GM12878 (cell line): ENCODE data around the gene PPAN. TPM values are rescaled to one million over a fixed set of nuclear protein-coding genes. Genes with fewer than 3 reads are reported as not detected.
A peak's percentile ranks its signal among the peaks of the same experiment; 100 is the strongest.

ENCODE experiments used
- ATF7 ChIP-seq: fragments of 450-650 bp; IDR thresholded peaks from 2 replicates; pipeline ENCODE4 v1.6.1; 2016; ENCODE audit warnings: low read depth, mild to moderate bottlenecking
- CBX3 ChIP-seq: fragments of 200-600 bp; sonication (generic); IDR thresholded peaks from 2 replicates; pipeline ENCODE4 v1.6.1; 2016; ENCODE audit warnings: low read depth, borderline replicate concordance
- CHD2 ChIP-seq: IDR thresholded peaks from 2 replicates; pipeline ENCODE4 v1.6.1; 2011; ENCODE audit warnings: low read depth, low read length, improper control_type of control experiment, borderline replicate concordance
- IKZF2 ChIP-seq, 2 experiments: fragments of 450-650 bp; IDR thresholded peaks; 2 replicates each; pipeline ENCODE4 v1.6.1; 2017; ENCODE audit warnings: mild to moderate bottlenecking in 2 of 2, moderate library complexity in 2 of 2
- JUNB ChIP-seq: IDR thresholded peaks from 2 replicates; pipeline ENCODE4 v1.6.1; 2016; ENCODE audit warnings: antibody characterized with exemption, mild to moderate bottlenecking
- MEF2B ChIP-seq: fragments of 450-650 bp; IDR thresholded peaks from 2 replicates; pipeline ENCODE4 v1.6.1; 2018; ENCODE audit warnings: mild to moderate bottlenecking, moderate library complexity; ENCODE audit not compliant: partially characterized antibody, poor library complexity, severe bottlenecking
- MTA3 ChIP-seq: IDR thresholded peaks from 2 replicates; pipeline ENCODE4 v1.6.1; 2012; ENCODE audit warnings: low read length, inconsistent platforms, borderline replicate concordance
- NBN ChIP-seq: fragments of 450-650 bp; IDR thresholded peaks from 2 replicates; pipeline ENCODE4 v1.6.1; 2016
- NFIC ChIP-seq: IDR thresholded peaks from 2 replicates; pipeline ENCODE4 v1.6.1; 2012; ENCODE audit warnings: low read depth, mild to moderate bottlenecking, inconsistent platforms, low read length, moderate library complexity
- RFX5 ChIP-seq: IDR thresholded peaks from 2 replicates; pipeline ENCODE4 v1.6.1; 2011; ENCODE audit warnings: low read depth, low read length, improper control_type of control experiment
- SMC3 ChIP-seq: IDR thresholded peaks from 2 replicates; pipeline ENCODE4 v1.6.1; 2011; ENCODE audit warnings: low read length, improper control_type of control experiment, borderline replicate concordance
- SPI1 ChIP-seq: IDR thresholded peaks from 2 replicates; pipeline ENCODE4 v1.6.1; 2011; ENCODE audit warnings: low read depth, mild to moderate bottlenecking, low read length, moderate library complexity, borderline replicate concordance; ENCODE audit not compliant: insufficient read depth
- STAT1 ChIP-seq: fragments of 450-650 bp; conservative IDR thresholded peaks from 2 replicates; pipeline ENCODE4 v1.6.1; 2014; ENCODE audit warnings: antibody characterized with exemption, mild to moderate bottlenecking
- SUPT20H ChIP-seq: IDR thresholded peaks from 2 replicates; pipeline ENCODE4 v1.6.1; 2011; ENCODE audit warnings: low read depth, mild to moderate bottlenecking, low read length, moderate library complexity, borderline replicate concordance; ENCODE audit not compliant: control insufficient read depth
- TARDBP ChIP-seq: IDR thresholded peaks from 2 replicates; pipeline ENCODE4 v1.6.1; 2016; ENCODE audit warnings: borderline replicate concordance
- ZNF274 ChIP-seq: IDR thresholded peaks from one replicate; pipeline ENCODE4 v1.8.0; 2011; ENCODE audit not compliant: insufficient read length, insufficient read depth
- ZNF384 ChIP-seq: IDR thresholded peaks from 2 replicates; pipeline ENCODE4 v1.6.1; 2012; ENCODE audit warnings: low read depth, mild to moderate bottlenecking, low read length, improper control_type of control experiment, borderline replicate concordance
- ZZZ3 ChIP-seq: IDR thresholded peaks from 2 replicates; pipeline ENCODE4 v1.6.1; 2011; ENCODE audit warnings: low read depth; ENCODE audit not compliant: control insufficient read depth, insufficient read length
- polyA plus RNA-seq, 11 experiments: library from polyadenylated mRNA; depleted of rRNA in 4 of 11; unstranded in 6 of 11; stranded (reverse) in 5 of 11; fragments of >200 nt; fragmentation: Nextera tagmentation in 4 of 11; fragmentation: Illumina TruSeq in 1 of 11; extraction: Ambion mirVana in 4 of 11; extraction: Trizol in 1 of 11; gene quantifications; 1 replicate in 1 of 11; 2 replicates in 10 of 11; pipeline versions ENCODE4 v1.2.1 to v1.2.3, GENCODE V29; 2011 to 2016; ENCODE audit warnings: inconsistent platforms in 2 of 11, missing spikeins in 2 of 11, low read depth in 1 of 11
- total RNA-seq, 4 experiments: library from RNA; depleted of rRNA in 3 of 4; stranded (reverse); fragments of >200 nt in 3 of 4; fragmentation: Illumina TruSeq in 1 of 4; extraction: Trizol in 1 of 4; gene quantifications; 2 replicates each; pipeline versions ENCODE4 v1.2.1 to v1.2.3, GENCODE V29; 2013 to 2021
- TF ChIP-seq, protein P1 (sequence below): fragments of 450-650 bp; formaldehyde crosslinking; IDR thresholded peaks from 2 replicates; pipeline ENCODE4 v1.5.0; 2022; ENCODE audit warnings: mild to moderate bottlenecking, missing genetic modification characterization
- TF ChIP-seq, protein P2 (sequence below): IDR thresholded peaks from 2 replicates; pipeline ENCODE4 v1.6.1; 2011; ENCODE audit warnings: borderline replicate concordance, low read depth, mild to moderate bottlenecking, moderate library complexity, low read length; ENCODE audit not compliant: insufficient read depth, poor library complexity, severe bottlenecking
- TF ChIP-seq, protein P3 (sequence below): fragments of 450-650 bp; formaldehyde crosslinking; IDR thresholded peaks from 2 replicates; pipeline ENCODE4 v1.4.0; 2020; ENCODE audit warnings: mild to moderate bottlenecking, moderate library complexity

Gene PPAN
- total and polyA plus RNA-seq, 10 of the 15 experiments (the other 5 are each of a cell fraction or from before 2014, with no cell fraction given), result 2.1 to 171 (median 108) TPM

DNA sequence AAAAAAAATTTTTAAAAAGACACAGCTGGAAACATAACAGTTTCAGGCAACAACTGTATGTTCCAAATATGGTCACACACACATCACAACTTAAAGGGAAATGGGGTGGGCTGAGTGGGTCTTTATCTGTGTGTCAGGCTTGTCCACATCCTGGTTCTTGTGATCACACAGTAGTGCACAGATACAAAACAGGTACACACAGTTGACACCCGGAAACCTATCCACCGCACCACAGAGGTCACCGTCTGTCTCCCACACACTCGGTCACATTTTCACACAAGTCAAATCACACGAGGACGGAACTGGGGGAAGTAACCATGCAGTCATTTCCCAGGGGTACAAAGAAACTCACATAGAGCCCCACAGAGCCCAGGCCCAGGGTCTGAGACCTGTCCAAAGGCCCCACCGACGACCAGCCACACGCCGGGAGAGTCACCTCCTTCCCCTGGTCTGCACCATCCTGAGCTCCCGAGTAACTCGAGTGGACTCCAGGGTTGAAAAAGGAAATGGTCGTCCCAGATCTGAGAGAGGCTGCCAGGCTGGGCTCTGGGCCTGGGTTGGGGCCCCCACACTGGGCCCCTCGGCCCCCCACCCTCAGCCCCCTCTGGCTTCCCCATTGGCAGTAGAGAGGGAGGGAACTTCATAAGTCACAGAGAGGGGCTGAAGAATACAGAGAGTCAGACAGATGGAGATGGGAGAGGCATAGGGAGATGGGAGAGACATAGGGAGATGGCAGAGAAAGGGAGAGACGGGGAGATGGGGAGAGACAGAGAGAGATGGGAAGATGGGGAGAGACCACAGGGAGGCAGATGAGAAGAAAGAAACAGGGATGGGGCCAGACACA is 1.3 kb upstream of the PPAN start (continued):
- TF ChIP-seq MEF2B (peak; percentile 99), NFIC (peak; percentile 75), NBN (peak; percentile 33; the same call in 1 of the 2 replicates), ZZZ3 (no peak), TARDBP (peak; percentile 40; the same call in 1 of the 2 replicates), IKZF2 (IDR thresholded peaks at IDR 0.05) (peak; percentile 54 to 55; a peak in 3 of 4 replicates), CHD2 (peak; percentile 82; the same call in 1 of the 2 replicates), ATF7 (peak; percentile 92), STAT1 (no peak), ZNF384 (no peak; the same call in 1 of the 2 replicates), MTA3 (no peak), CBX3 (no peak), ZNF274 (no peak), SPI1 (peak; percentile 80), RFX5 (no peak), SMC3 (peak; percentile 27; the same call in 1 of the 2 replicates), SUPT20H (no peak), JUNB (no peak)
- TF ChIP-seq, protein P1, sequence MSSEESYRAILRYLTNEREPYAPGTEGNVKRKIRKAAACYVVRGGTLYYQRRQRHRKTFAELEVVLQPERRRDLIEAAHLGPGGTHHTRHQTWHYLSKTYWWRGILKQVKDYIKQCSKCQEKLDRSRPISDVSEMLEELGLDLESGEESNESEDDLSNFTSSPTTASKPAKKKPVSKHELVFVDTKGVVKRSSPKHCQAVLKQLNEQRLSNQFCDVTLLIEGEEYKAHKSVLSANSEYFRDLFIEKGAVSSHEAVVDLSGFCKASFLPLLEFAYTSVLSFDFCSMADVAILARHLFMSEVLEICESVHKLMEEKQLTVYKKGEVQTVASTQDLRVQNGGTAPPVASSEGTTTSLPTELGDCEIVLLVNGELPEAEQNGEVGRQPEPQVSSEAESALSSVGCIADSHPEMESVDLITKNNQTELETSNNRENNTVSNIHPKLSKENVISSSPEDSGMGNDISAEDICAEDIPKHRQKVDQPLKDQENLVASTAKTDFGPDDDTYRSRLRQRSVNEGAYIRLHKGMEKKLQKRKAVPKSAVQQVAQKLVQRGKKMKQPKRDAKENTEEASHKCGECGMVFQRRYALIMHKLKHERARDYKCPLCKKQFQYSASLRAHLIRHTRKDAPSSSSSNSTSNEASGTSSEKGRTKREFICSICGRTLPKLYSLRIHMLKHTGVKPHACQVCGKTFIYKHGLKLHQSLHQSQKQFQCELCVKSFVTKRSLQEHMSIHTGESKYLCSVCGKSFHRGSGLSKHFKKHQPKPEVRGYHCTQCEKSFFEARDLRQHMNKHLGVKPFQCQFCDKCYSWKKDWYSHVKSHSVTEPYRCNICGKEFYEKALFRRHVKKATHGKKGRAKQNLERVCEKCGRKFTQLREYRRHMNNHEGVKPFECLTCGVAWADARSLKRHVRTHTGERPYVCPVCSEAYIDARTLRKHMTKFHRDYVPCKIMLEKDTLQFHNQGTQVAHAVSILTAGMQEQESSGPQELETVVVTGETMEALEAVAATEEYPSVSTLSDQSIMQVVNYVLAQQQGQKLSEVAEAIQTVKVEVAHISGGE, result no peak
- TF ChIP-seq, protein P2, sequence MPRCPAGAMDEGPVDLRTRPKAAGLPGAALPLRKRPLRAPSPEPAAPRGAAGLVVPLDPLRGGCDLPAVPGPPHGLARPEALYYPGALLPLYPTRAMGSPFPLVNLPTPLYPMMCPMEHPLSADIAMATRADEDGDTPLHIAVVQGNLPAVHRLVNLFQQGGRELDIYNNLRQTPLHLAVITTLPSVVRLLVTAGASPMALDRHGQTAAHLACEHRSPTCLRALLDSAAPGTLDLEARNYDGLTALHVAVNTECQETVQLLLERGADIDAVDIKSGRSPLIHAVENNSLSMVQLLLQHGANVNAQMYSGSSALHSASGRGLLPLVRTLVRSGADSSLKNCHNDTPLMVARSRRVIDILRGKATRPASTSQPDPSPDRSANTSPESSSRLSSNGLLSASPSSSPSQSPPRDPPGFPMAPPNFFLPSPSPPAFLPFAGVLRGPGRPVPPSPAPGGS, result peak; percentile 99
- TF ChIP-seq, protein P3, sequence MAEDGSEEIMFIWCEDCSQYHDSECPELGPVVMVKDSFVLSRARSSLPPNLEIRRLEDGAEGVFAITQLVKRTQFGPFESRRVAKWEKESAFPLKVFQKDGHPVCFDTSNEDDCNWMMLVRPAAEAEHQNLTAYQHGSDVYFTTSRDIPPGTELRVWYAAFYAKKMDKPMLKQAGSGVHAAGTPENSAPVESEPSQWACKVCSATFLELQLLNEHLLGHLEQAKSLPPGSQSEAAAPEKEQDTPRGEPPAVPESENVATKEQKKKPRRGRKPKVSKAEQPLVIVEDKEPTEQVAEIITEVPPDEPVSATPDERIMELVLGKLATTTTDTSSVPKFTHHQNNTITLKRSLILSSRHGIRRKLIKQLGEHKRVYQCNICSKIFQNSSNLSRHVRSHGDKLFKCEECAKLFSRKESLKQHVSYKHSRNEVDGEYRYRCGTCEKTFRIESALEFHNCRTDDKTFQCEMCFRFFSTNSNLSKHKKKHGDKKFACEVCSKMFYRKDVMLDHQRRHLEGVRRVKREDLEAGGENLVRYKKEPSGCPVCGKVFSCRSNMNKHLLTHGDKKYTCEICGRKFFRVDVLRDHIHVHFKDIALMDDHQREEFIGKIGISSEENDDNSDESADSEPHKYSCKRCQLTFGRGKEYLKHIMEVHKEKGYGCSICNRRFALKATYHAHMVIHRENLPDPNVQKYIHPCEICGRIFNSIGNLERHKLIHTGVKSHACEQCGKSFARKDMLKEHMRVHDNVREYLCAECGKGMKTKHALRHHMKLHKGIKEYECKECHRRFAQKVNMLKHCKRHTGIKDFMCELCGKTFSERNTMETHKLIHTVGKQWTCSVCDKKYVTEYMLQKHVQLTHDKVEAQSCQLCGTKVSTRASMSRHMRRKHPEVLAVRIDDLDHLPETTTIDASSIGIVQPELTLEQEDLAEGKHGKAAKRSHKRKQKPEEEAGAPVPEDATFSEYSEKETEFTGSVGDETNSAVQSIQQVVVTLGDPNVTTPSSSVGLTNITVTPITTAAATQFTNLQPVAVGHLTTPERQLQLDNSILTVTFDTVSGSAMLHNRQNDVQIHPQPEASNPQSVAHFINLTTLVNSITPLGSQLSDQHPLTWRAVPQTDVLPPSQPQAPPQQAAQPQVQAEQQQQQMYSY (CRISPR knock-in tag), result no peak
